ENCODE measurements around the gene LRRC15. TPM values are rescaled to one million over a fixed set of nuclear protein-coding genes. Genes with fewer than 3 reads are reported as not detected.

Gene LRRC15
- total and polyA plus RNA-seq, 2 donors (not counting 3 experiments of a cell fraction or from before 2014, with no cell fraction given): not detected

GRCh38 chr3:194315965-194316361 is 53.6 kb downstream of the LRRC15 start:
- FAIRE-seq: no peak
- H2AFZ ChIP-seq (ENCODE audit: low read depth, low read length): no peak overlapping the region
- no peak overlapping the region for H3K27ac ChIP-seq (ENCODE audit: insufficient read depth, low read depth, low read length)
- H4K20me1 ChIP-seq (replicated peaks; ENCODE audit: control insufficient read depth, extremely low read depth, insufficient read depth, low read length): no peaks in the 10 kb centered on the region
- no peaks in the 10 kb centered on the region for H3K9me3 ChIP-seq (replicated peaks; ENCODE audit: control insufficient read depth, insufficient read depth, low read length)
- H3K79me2 ChIP-seq (ENCODE audit: control insufficient read depth, insufficient read depth, low read length): no peaks in the 10 kb centered on the region
- H3K4me2 ChIP-seq (ENCODE audit: insufficient read depth, low read length): no peak overlapping the region
- dilution Hi-C loops (cut with MboI; ENCODE audit: extremely low pct_ligation_motif_present, low sequenced_read_pairs): loop anchor here (25.0 kb wide), 1 partner anchor 554 kb away; no protein-coding TSS in a partner anchor
- H3K27me3 ChIP-seq (ENCODE audit: control insufficient read depth in 2 of 2, insufficient read depth in 2 of 2, low read length in 2 of 2): peaks cover 4 to 5% of the 10 kb centered on the region in 2 experiments
- TF ChIP-seq POLR2A (IDR thresholded peaks at IDR 0.05; ENCODE audit: low read depth, low read length) (no peak), JUN (IDR thresholded peaks at IDR 0.05; ENCODE audit: borderline replicate concordance, insufficient read depth, insufficient read length, low read depth) (no peak), CTCF (IDR thresholded peaks at IDR 0.05; ENCODE audit: extremely low read depth in 1 of 2, insufficient read depth in 1 of 2, low read depth in 1 of 2, low read length in 2 of 2) (no peak), MYC (IDR thresholded peaks at IDR 0.05; ENCODE audit: low read depth, low read length) (no peak), MAX (IDR thresholded peaks at IDR 0.05; ENCODE audit: insufficient read depth, insufficient read length) (no peak), EZH2 (IDR thresholded peaks at IDR 0.05; ENCODE audit: borderline replicate concordance, low read depth, low read length, severe bottlenecking) (no peak), POLR2AphosphoS5 (IDR thresholded peaks at IDR 0.05; ENCODE audit: insufficient read depth, low read depth, low read length) (no peak), FOS (IDR thresholded peaks at IDR 0.05; ENCODE audit: borderline replicate concordance, insufficient read depth, low read length) (no peak), GATA2 (IDR thresholded peaks at IDR 0.05; ENCODE audit: insufficient read depth, insufficient read length, low read depth, low read length) (no peak)
- intact Hi-C loops (cut with micrococcal nuclease): loop anchor here (1.0 to 5.0 kb wide), 11 partner anchors 47 to 651 kb away; no protein-coding TSS in a partner anchor
- POLR2A ChIA-PET: interaction anchor here (0.7 to 1.4 kb wide), 6 partner anchors 45 to 535 kb away, joined by 3 to 9 read pairs (median 4); partner anchors contain the start of gene HES1
- CTCF ChIA-PET: interaction anchor here (0.6 to 5.6 kb wide), 88 partner anchors 9 to 856 kb away, joined by 3 to 355 read pairs (median 5); partner anchors contain the start of gene HES1
- no peak for DNase-seq (ENCODE audit: low read depth, low spot score)
- H3K4me3 ChIP-seq (replicated peaks in 1 of 3; ENCODE audit: insufficient read depth in 1 of 3, low read depth in 1 of 3, low read length in 3 of 3): no peak overlapping the region
- BruUV-seq (replicated peaks): no TSS peak
- no peaks in the 10 kb centered on the region for H3K36me3 ChIP-seq (ENCODE audit: control insufficient read depth in 2 of 2, extremely low read depth in 1 of 2, insufficient read depth in 2 of 2, low read length in 2 of 2)
- H3K4me1 ChIP-seq (ENCODE audit: control insufficient read depth, extremely low read depth, insufficient read depth, low read length): peaks cover 7% of the 10 kb centered on the region
- H3K9me1 ChIP-seq (replicated peaks; ENCODE audit: control insufficient read depth, extremely low read depth, insufficient read depth, low read length): no peaks in the 10 kb centered on the region
- H3K9ac ChIP-seq (replicated peaks; ENCODE audit: extremely low read depth, insufficient read depth, low read length): no peak overlapping the region
